GM12873 (cell line): Measurements from ENCODE around the gene APBA2.

Source experiments
- TF ChIP-seq, protein P1 (sequence below): IDR thresholded peaks from 2 replicates; pipeline ENCODE4 v1.5.1; 2012; ENCODE audit warnings: low read depth, mild to moderate bottlenecking, moderate library complexity, low read length, control low read depth; ENCODE audit not compliant: insufficient read depth; ENCODE audit errors: missing control alignments

Gene APBA2

DNA sequence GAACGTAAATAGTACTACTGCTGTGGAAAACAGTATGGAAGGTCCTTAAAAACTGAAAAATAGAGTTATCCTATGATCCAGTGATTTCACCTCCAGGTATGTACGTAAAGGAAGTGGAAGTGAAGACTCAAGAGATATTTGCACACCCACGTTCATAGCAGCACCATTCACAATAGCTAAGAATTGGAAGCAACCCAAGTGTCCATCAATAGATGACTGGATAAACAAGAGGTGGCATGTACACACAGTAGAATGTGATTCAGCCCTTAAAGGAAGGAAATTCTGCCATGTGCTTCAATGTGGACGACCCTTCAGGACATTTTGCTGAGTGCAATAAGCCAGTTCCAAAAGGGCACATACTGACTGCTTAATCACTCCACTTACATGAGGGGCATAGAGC, 188.3 kb downstream of the APBA2 start:
- TF ChIP-seq, protein P1, sequence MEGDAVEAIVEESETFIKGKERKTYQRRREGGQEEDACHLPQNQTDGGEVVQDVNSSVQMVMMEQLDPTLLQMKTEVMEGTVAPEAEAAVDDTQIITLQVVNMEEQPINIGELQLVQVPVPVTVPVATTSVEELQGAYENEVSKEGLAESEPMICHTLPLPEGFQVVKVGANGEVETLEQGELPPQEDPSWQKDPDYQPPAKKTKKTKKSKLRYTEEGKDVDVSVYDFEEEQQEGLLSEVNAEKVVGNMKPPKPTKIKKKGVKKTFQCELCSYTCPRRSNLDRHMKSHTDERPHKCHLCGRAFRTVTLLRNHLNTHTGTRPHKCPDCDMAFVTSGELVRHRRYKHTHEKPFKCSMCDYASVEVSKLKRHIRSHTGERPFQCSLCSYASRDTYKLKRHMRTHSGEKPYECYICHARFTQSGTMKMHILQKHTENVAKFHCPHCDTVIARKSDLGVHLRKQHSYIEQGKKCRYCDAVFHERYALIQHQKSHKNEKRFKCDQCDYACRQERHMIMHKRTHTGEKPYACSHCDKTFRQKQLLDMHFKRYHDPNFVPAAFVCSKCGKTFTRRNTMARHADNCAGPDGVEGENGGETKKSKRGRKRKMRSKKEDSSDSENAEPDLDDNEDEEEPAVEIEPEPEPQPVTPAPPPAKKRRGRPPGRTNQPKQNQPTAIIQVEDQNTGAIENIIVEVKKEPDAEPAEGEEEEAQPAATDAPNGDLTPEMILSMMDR = no peak

DNA sequence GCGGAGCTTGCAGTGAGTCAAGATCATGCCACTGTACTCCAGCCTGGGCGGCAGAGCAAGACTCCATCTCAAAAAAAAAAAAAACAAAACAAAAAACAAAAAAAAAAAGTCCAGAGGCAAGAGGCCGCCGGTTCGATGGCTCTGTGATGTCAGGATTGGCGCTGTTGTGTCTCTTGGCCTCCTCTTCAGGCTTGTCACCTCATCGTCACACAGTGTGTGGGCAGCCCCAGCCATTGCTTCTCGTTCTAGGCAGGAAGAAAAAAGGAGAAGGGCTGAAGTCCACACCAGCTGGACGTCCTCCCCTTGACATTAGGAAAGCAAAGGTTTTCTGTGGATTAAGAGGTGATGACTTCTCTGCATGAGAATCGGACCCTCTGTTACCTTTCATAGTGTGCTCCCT, 192.8 kb downstream of the APBA2 start:
- TF ChIP-seq, protein P1 = no peak

DNA sequence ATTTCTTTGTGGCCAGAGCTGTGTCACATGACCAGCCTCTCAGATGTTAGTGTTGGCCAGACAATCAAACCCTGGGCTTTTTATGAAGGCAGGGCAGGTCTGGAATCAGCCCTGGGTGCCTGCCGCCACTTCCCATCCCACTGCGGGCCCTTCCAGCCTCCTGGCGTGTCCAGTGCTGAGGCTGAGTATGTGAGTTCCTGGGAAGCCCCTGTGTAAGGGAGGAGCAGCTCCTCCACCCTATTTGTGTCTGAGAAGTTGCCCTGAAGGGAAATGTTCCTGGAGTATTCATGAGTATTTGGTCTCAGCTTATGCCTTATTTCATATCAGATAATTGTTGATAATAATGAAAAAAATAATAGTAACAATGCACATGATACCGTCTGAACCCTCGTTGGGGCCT, 193.7 kb downstream of the APBA2 start:
- TF ChIP-seq, protein P1 = no peak

DNA sequence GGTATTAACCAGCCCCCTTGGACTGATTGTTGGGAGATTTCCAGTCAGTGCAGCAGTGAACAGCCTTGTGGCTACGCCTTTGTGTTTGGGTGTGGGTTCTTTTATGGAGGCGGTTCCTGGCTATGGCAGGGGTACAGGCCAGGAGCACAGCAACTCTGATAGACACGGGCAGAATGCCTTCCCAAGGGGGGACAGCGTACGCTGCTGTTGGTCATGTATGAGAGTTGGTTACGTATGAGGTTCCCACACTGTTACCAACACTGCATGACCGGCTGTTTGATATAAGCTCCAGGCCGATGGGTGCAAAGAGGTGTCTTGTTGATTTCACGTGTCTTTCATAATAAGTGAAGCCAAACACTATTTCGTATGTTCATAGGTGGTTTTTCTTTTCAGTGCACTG, 196.0 kb downstream of the APBA2 start:
- TF ChIP-seq, protein P1 = no peak

DNA sequence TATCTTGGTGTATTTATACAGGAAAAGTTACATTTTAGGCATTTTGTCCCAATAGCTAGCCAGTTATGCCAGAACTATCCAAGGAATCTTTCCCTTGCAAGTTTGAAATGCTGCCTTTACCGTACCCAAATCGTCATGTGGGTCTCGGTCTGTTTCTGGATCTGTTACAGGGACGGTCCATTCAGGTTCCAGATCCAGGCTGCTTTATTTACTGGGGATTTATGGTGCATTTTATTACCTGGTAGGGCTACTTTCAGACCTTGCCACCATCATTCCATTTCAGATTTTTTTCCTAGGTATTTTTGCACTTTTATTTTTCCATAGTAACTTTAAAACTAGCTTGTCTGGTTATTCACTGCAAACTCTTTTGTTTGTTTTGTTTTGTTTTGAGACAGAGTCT, 197.4 kb downstream of the APBA2 start:
- TF ChIP-seq, protein P1 = no peak

DNA sequence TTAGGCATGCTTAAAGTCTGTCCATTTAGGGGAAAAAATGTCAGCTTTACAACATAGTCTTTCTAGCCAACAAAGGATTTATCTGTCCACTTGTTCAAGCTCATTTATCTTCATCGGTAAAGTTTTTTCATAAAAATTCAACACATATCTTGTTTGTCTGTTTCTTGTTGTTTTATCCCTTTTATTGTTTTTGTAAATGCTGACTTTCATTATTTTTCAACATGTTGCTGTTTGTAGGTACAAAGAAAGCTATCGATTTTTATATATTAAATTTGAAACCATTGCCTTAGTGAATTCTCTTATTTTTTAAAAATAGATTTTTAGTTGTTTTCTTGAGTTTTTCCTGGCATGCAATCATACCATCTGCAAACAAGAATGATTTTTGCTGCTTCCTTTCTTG, 198.1 kb downstream of the APBA2 start:
- TF ChIP-seq, protein P1 = no peak

DNA sequence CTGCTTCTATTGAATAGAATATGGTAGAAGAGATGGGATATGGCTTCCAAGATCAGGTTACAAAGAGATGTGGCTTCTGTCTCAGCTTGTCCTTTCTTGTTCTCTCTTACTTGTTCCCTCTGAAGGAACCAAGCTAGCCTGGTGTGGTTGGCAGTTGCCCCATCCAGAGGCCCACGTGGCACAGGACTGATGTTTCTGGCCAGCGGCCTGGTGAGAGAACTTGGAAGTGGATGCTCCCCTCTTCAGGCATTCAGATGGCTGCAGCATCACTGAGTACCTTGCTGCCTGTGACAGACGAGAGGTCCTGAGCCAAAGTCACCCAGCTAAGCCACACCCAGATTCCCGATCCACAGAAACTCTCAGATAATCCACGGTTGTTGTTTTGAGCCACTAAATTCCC, 200.2 kb downstream of the APBA2 start:
- TF ChIP-seq, protein P1 = no peak
